Progenitor cell of endocrine pancreas (in vitro differentiated cells): ENCODE measurements around the gene NDUFA6. TPM values are rescaled to one million over a fixed set of nuclear protein-coding genes. Genes with fewer than 3 reads are reported as not detected.

Experiments used
- DNase-seq: peaks from one replicate; pipeline ENCODE4 v3.0.0; 2021; ENCODE audit warnings: low spot score; ENCODE audit not compliant: unreplicated experiment
- H3K27ac Mint-ChIP-seq: 2 replicates; pipeline ENCODE4 v1.8.0; 2021; ENCODE audit warnings: mild to moderate bottlenecking, moderate library complexity, mixed read lengths
- H3K27me3 Mint-ChIP-seq: 2 replicates; pipeline ENCODE4 v1.8.0; 2021; ENCODE audit warnings: mixed read lengths
- H3K36me3 Mint-ChIP-seq: 2 replicates; pipeline ENCODE4 v1.8.0; 2022; ENCODE audit warnings: mixed read lengths; ENCODE audit not compliant: insufficient read depth
- H3K4me1 Mint-ChIP-seq: 2 replicates; pipeline ENCODE4 v1.8.0; 2021; ENCODE audit warnings: low read depth, mixed read lengths
- H3K4me3 Mint-ChIP-seq: 2 replicates; pipeline ENCODE4 v1.8.0; 2021; ENCODE audit warnings: low read depth, mild to moderate bottlenecking, moderate library complexity, mixed read lengths
- H3K9me3 Mint-ChIP-seq: 2 replicates; pipeline ENCODE4 v1.8.0; 2021; ENCODE audit warnings: low read depth, mixed read lengths
- total RNA-seq: library from RNA; stranded (reverse); gene quantifications from 2 replicates; pipeline ENCODE4 v1.2.1, GENCODE V29; 2021
- TF ChIP-seq, protein P1 (sequence below): fragments of 200-600 bp; sonication (generic); IDR thresholded peaks from one replicate; pipeline ENCODE4 v1.5.0; 2021; ENCODE audit warnings: antibody characterized with exemption, mild to moderate bottlenecking; ENCODE audit not compliant: unreplicated experiment

Gene NDUFA6
- total RNA-seq, 1 donor from 2014 or later = 73.4 TPM

DNA sequence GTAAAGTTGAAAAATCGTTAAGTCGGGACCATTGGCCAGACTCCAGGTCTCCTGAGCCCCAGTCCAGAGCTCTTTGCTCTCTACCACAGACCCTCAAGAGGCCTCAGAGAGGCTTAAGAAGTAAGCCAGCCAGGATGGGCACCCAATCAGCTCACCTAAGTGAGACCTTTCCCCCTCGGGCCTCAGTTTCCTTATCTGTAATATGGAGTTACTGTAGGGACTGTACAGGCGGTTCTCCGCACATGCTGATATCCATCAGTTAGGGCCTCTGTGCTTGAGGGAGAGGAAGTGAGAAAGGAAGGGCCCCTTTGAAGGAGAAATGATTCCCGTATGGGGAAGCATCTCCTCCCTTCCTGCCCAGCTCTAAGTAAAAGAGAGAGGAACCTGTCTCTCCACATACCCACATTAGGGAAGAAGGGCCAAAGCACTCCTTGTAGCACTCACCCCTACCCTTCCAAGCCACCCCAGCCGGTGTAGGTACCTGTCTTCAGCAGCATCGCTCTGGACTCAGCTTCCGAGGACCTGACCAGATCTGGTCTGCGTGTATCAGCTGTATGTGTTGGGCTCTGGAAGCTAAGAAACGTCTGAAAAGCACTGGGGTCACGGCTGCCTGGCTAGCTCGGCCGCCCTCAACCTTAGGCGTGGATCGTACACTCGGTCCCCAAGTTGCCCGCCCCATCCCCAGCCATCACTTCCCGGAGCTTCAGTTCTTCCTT is 20.6 kb downstream of the NDUFA6 start:
- no peak for DNase-seq
- Mint-ChIP-seq H3K4me3 (peak overlapping the region; percentile 80), H3K36me3 (peaks cover 9% of the 10 kb centered on the region), H3K27me3 (peaks cover 4% of the 10 kb centered on the region), H3K9me3 (no peaks in the 10 kb centered on the region), H3K27ac (peak overlapping the region; percentile 83), H3K4me1 (peaks cover 7% of the 10 kb centered on the region)
- TF ChIP-seq, protein P1, sequence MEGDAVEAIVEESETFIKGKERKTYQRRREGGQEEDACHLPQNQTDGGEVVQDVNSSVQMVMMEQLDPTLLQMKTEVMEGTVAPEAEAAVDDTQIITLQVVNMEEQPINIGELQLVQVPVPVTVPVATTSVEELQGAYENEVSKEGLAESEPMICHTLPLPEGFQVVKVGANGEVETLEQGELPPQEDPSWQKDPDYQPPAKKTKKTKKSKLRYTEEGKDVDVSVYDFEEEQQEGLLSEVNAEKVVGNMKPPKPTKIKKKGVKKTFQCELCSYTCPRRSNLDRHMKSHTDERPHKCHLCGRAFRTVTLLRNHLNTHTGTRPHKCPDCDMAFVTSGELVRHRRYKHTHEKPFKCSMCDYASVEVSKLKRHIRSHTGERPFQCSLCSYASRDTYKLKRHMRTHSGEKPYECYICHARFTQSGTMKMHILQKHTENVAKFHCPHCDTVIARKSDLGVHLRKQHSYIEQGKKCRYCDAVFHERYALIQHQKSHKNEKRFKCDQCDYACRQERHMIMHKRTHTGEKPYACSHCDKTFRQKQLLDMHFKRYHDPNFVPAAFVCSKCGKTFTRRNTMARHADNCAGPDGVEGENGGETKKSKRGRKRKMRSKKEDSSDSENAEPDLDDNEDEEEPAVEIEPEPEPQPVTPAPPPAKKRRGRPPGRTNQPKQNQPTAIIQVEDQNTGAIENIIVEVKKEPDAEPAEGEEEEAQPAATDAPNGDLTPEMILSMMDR = no peak

DNA sequence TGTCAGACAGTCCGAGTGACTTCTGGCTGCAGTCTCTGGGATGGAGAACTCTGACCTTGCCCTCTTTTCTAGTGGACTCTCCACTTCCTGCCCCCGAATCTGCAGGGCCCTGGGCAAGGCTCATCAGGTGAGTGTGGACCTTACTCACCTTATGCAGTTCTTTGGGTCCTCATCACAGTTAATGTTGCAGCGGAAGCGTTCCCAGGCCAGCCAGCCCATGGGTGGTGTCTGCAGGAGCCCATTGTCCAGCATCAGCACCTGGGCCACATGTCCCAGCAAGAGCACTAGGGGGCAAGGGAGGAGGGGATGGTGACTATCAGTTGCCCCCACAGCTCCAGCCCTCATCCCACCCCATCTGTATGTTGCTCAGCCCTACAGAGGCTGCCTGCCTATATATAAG is 22.3 kb downstream of the NDUFA6 start:
- peaks cover 5% of the 10 kb centered on the region for H3K4me1 Mint-ChIP-seq
- H3K4me3 Mint-ChIP-seq = no peak overlapping the region
- H3K9me3 Mint-ChIP-seq = no peaks in the 10 kb centered on the region
- H3K36me3 Mint-ChIP-seq = peaks cover 9% of the 10 kb centered on the region
- H3K27ac Mint-ChIP-seq = no peak overlapping the region
- DNase-seq = no peak
- TF ChIP-seq, protein P1 = no peak
- H3K27me3 Mint-ChIP-seq = peaks cover 4% of the 10 kb centered on the region

DNA sequence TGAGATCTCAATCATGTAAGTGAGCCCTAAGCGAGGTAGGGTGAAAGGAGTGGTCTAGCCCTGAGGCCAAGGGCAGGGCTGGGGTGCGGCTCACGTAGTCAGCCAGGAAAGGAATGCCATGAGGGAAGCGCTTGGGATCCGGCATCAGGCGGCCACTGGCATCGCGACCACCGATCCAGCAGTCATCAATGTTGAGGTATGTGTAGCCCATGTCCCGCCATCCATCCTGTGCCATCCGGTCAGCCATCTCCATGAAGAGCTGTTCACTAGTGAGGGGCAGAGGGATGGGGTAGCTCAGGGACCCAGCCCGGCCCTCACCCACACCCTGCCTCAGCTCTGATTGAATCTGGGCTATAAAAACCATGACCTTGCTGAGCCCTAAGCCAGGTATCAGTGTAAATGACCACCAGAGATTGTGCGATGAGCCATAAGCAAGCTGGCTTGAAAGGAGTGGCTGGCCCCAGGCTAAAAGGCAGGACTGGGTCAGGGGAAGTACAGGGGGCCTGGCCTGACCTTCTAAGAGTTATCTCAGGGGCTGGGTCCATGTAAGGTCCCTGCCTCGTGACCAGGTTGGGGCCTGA is 22.8 kb downstream of the NDUFA6 start:
- H3K36me3 Mint-ChIP-seq = peaks cover 9% of the 10 kb centered on the region
- TF ChIP-seq, protein P1 = no peak
- no peak overlapping the region for H3K4me3 Mint-ChIP-seq
- no peaks in the 10 kb centered on the region for H3K9me3 Mint-ChIP-seq
- peaks cover 2% of the 10 kb centered on the region for H3K27me3 Mint-ChIP-seq
- H3K27ac Mint-ChIP-seq = no peak overlapping the region
- H3K4me1 Mint-ChIP-seq = peaks cover 5% of the 10 kb centered on the region
- DNase-seq = no peak

DNA sequence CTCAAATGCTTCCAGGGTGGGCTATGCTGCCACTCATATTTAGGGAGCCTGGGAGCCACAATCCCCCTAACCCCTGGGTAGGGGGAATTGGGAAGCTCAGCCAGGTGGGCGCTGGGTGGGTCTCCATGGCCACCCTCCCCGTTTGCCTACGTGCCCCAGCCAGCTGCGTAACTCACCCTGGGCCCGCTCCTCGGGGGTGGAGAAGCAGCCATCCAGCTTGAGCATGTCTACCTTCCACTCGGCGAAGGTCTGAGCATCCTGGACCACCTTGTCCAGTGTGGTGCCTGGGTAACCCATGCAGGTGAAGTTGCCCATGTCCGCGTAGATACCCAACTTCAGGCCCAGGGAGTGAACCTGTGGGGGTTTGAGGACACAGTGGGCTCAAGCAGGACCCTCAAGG is 23.6 kb downstream of the NDUFA6 start:
- H3K27me3 Mint-ChIP-seq = no peaks in the 10 kb centered on the region
- peaks cover 4% of the 10 kb centered on the region for H3K4me1 Mint-ChIP-seq
- no peaks in the 10 kb centered on the region for H3K9me3 Mint-ChIP-seq
- H3K36me3 Mint-ChIP-seq = peaks cover 9% of the 10 kb centered on the region
- H3K4me3 Mint-ChIP-seq = no peak overlapping the region
- no peak overlapping the region for H3K27ac Mint-ChIP-seq
- DNase-seq = no peak
- TF ChIP-seq, protein P1 = no peak

DNA sequence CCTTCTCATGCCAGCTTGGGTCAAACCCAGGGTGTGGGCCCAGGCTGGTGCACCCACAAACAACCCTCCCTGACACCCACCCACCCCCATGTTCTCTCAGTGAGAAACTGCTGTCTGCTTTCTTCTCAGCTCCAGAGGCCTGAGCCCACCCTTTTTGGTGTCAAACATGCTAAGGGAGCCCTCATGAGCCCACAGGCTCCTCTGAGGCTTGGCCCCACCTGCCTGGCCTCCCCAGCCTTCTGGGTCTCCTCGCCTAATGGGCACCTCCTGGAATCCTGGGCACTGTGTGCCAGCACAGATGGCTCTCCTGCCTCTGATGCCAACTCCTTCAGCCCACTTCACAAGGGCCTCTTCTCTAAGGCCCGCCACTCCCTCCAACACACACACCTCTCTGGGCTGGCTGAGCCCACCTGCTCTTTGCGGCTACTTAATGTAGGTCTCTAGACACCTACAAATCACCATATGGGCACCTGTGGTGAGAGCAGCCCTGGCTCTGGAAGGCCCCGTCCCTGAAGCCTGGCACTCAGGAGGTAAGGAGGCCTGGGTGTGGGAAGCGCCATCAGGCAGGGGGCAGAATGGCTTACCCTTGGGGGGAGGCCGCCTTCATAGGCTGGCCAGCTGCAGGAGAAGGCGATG is 24.3 kb downstream of the NDUFA6 start:
- Mint-ChIP-seq H3K36me3 (peaks cover 9% of the 10 kb centered on the region), H3K27ac (no peak overlapping the region), H3K4me3 (no peak overlapping the region), H3K27me3 (no peaks in the 10 kb centered on the region), H3K4me1 (peaks cover 4% of the 10 kb centered on the region), H3K9me3 (no peaks in the 10 kb centered on the region)
- DNase-seq = no peak
- TF ChIP-seq, protein P1 = no peak
